ENCODE data around the gene MRPS23.

DNA sequence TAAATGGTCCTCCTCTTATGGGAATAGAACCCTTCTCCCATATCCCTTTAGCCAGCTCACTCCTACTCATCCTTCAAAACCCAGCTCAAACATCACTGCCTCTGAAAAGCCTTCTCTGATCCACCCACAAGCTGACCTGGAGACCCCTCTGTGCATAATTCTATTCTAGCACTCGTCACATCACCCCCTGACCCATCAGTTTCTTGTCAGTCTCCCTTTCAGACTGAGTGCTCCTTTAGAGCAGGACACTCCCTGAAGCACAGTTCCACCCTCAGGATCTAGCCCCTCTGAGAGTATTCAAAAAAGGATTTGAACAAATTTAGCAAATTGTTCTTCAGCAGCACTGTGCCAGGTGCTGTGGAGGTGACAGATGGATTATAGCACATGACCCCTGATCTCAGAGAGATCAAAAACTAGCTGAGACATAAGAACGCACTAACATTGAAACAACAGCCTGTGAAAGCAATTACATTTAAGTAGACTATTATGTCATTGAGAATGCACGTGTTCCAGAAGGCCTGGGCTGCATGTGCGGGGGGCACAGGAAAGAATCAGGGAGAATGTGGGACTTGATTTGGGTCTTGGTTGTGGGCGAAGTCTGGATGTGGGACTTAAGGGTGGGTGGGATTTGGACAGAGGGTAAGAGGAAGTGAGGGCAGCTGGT lies 43.5 kb downstream of the MRPS23 start:
- TF ChIP-seq, protein P1, sequence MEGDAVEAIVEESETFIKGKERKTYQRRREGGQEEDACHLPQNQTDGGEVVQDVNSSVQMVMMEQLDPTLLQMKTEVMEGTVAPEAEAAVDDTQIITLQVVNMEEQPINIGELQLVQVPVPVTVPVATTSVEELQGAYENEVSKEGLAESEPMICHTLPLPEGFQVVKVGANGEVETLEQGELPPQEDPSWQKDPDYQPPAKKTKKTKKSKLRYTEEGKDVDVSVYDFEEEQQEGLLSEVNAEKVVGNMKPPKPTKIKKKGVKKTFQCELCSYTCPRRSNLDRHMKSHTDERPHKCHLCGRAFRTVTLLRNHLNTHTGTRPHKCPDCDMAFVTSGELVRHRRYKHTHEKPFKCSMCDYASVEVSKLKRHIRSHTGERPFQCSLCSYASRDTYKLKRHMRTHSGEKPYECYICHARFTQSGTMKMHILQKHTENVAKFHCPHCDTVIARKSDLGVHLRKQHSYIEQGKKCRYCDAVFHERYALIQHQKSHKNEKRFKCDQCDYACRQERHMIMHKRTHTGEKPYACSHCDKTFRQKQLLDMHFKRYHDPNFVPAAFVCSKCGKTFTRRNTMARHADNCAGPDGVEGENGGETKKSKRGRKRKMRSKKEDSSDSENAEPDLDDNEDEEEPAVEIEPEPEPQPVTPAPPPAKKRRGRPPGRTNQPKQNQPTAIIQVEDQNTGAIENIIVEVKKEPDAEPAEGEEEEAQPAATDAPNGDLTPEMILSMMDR (IDR thresholded peaks at IDR 0.05 in 8 of 11, conservative IDR thresholded peaks at IDR 0.05 in 3 of 11): no peak
- TF ChIP-seq POLR2A (IDR thresholded peaks at IDR 0.05) (no peak), POLR2AphosphoS5 (IDR thresholded peaks at IDR 0.05) (no peak)
